ENCODE data around the gene CTDNEP1. TPM values are rescaled to one million over a fixed set of nuclear protein-coding genes. Genes with fewer than 3 reads are reported as not detected.
"Not testable (repeated sequence)": the region's sequence is repeated elsewhere in the genome, so short reads cannot be mapped to it uniquely, and the experiment has no call there.

The CTDNEP1 gene
- total and polyA plus RNA-seq, 9 donors, result 43.4 to 181 (median 162) TPM

GRCh38 chr17:7249830-7250229, 1.7 kb downstream of the CTDNEP1 start:
- Histone ChIP-seq H3K4me3 (ENCODE audit: low read length) (peak overlapping the region; percentile 76), H3K27me3 (ENCODE audit: control insufficient read depth, insufficient read depth, low read length) (no peaks in the 10 kb centered on the region), H3K9me3 (replicated peaks; ENCODE audit: control insufficient read depth, low read depth, low read length) (no peaks in the 10 kb centered on the region), H3K27ac (ENCODE audit: low read length) (peak overlapping the region; percentile 99), H3K4me1 (ENCODE audit: control insufficient read depth, insufficient read depth, low read length) (peaks cover 28% of the 10 kb centered on the region), H3K36me3 (ENCODE audit: control insufficient read depth, insufficient read depth, low read length) (peaks cover 31% of the 10 kb centered on the region)
- no CpG with 5 or more reads among the region's 7 CpGs for WGBS (ENCODE audit: insufficient coverage)
- DNase-seq, result peak; percentile 30

GRCh38 chr17:7249214-7249613, 2.3 kb downstream of the CTDNEP1 start:
- peaks cover 32% of the 10 kb centered on the region for H3K36me3 ChIP-seq (ENCODE audit: control insufficient read depth, insufficient read depth, low read length)
- peak overlapping the region; percentile 17 for H3K4me3 ChIP-seq (ENCODE audit: low read length)
- H3K4me1 ChIP-seq (ENCODE audit: control insufficient read depth, insufficient read depth, low read length), result peaks cover 28% of the 10 kb centered on the region
- H3K27ac ChIP-seq (ENCODE audit: low read length), result peak overlapping the region; percentile 99
- DNase-seq, result peak; percentile 53
- no peaks in the 10 kb centered on the region for H3K9me3 ChIP-seq (replicated peaks; ENCODE audit: control insufficient read depth, low read depth, low read length)
- no peaks in the 10 kb centered on the region for H3K27me3 ChIP-seq (ENCODE audit: control insufficient read depth, insufficient read depth, low read length)
- WGBS (ENCODE audit: insufficient coverage), result 90% methylated on average over 4 of the region's 6 CpGs

- H3K27ac ChIP-seq (ENCODE audit: low read length), result peak overlapping the region; percentile 99
- H3K36me3 ChIP-seq (ENCODE audit: control insufficient read depth, insufficient read depth, low read length), result peaks cover 33% of the 10 kb centered on the region
- peak overlapping the region; percentile 17 for H3K4me3 ChIP-seq (ENCODE audit: low read length)
- WGBS (ENCODE audit: insufficient coverage), result 63% methylated on average over 2 of the region's 4 CpGs
- no peaks in the 10 kb centered on the region for H3K27me3 ChIP-seq (ENCODE audit: control insufficient read depth, insufficient read depth, low read length)
- peak; percentile 75 for DNase-seq
- H3K4me1 ChIP-seq (ENCODE audit: control insufficient read depth, insufficient read depth, low read length), result peaks cover 30% of the 10 kb centered on the region
- H3K9me3 ChIP-seq (replicated peaks; ENCODE audit: control insufficient read depth, low read depth, low read length), result no peaks in the 10 kb centered on the region
Observed at GRCh38 chr17:7248796-7249195, 2.7 kb downstream of the CTDNEP1 start.

GRCh38 chr17:7246779-7247178, 4.8 kb downstream of the CTDNEP1 start:
- peak; percentile 12 for DNase-seq
- WGBS (ENCODE audit: insufficient coverage), result no CpG with 5 or more reads among the region's 5 CpGs
- Histone ChIP-seq H3K27me3 (ENCODE audit: control insufficient read depth, insufficient read depth, low read length) (no peaks in the 10 kb centered on the region), H3K27ac (ENCODE audit: low read length) (peak overlapping the region; percentile 13), H3K36me3 (ENCODE audit: control insufficient read depth, insufficient read depth, low read length) (peaks cover 36% of the 10 kb centered on the region), H3K4me3 (ENCODE audit: low read length) (no peak overlapping the region), H3K9me3 (replicated peaks; ENCODE audit: control insufficient read depth, low read depth, low read length) (no peaks in the 10 kb centered on the region), H3K4me1 (ENCODE audit: control insufficient read depth, insufficient read depth, low read length) (peaks cover 32% of the 10 kb centered on the region)

GRCh38 chr17:7243838-7244237, 7.7 kb downstream of the CTDNEP1 start:
- DNase-seq; H3K27me3 ChIP-seq (ENCODE audit: control insufficient read depth, insufficient read depth, low read length); H3K9me3 ChIP-seq (replicated peaks; ENCODE audit: control insufficient read depth, low read depth, low read length); H3K4me3 ChIP-seq (ENCODE audit: low read length): not testable (repeated sequence)
- 33% methylated on average over 1 of the region's 10 CpGs for WGBS (ENCODE audit: insufficient coverage)
- Histone ChIP-seq H3K27ac (ENCODE audit: low read length) (peak overlapping the region; percentile 100), H3K4me1 (ENCODE audit: control insufficient read depth, insufficient read depth, low read length) (peaks cover 35% of the 10 kb centered on the region), H3K36me3 (ENCODE audit: control insufficient read depth, insufficient read depth, low read length) (peaks cover 45% of the 10 kb centered on the region)

- Histone ChIP-seq H3K27me3 (ENCODE audit: control insufficient read depth, insufficient read depth, low read length) (no peaks in the 10 kb centered on the region), H3K4me1 (ENCODE audit: control insufficient read depth, insufficient read depth, low read length) (peaks cover 31% of the 10 kb centered on the region), H3K4me3 (ENCODE audit: low read length) (peak overlapping the region; percentile 85), H3K9me3 (replicated peaks; ENCODE audit: control insufficient read depth, low read depth, low read length) (no peaks in the 10 kb centered on the region), H3K27ac (ENCODE audit: low read length) (peak overlapping the region; percentile 100), H3K36me3 (ENCODE audit: control insufficient read depth, insufficient read depth, low read length) (peaks cover 45% of the 10 kb centered on the region)
- WGBS (ENCODE audit: insufficient coverage), result no CpG with 5 or more reads among the region's 2 CpGs
- DNase-seq, result no peak
Observed at GRCh38 chr17:7243453-7243729, 8.1 kb downstream of the CTDNEP1 start.

GRCh38 chr17:7242717-7243452, 8.6 kb downstream of the CTDNEP1 start:
- Histone ChIP-seq H3K4me1 (ENCODE audit: control insufficient read depth, insufficient read depth, low read length) (peaks cover 30% of the 10 kb centered on the region), H3K4me3 (ENCODE audit: low read length) (peak overlapping the region; percentile 85), H3K27me3 (ENCODE audit: control insufficient read depth, insufficient read depth, low read length) (no peaks in the 10 kb centered on the region), H3K27ac (ENCODE audit: low read length) (peak overlapping the region; percentile 100), H3K9me3 (replicated peaks; ENCODE audit: control insufficient read depth, low read depth, low read length) (no peaks in the 10 kb centered on the region), H3K36me3 (ENCODE audit: control insufficient read depth, insufficient read depth, low read length) (peaks cover 45% of the 10 kb centered on the region)
- under 1% methylated on average over 49 of the region's 49 CpGs for WGBS (ENCODE audit: insufficient coverage)
- peak; percentile 99 for DNase-seq

- Histone ChIP-seq H3K4me3 (ENCODE audit: low read length) (peak within 1 kb of the TSS; percentile 85), H3K4me1 (ENCODE audit: control insufficient read depth, insufficient read depth, low read length) (peaks cover 36% of the 10 kb centered on the region), H3K27me3 (ENCODE audit: control insufficient read depth, insufficient read depth, low read length) (no peaks in the 10 kb centered on the region), H3K36me3 (ENCODE audit: control insufficient read depth, insufficient read depth, low read length) (peaks cover 46% of the 10 kb centered on the region), H3K9me3 (replicated peaks; ENCODE audit: control insufficient read depth, low read depth, low read length) (no peaks in the 10 kb centered on the region), H3K27ac (ENCODE audit: low read length) (peak within 1 kb of the TSS; percentile 100)
- WGBS (ENCODE audit: insufficient coverage), result 0% methylated on average over 51 of the region's 62 CpGs
- DNase-seq, result peak; percentile 98
Observed at GRCh38 chr17:7241783-7242716, 9.5 kb downstream of the CTDNEP1 start, which contains the start of gene GABARAP. GABARAP (minus strand) TSS chr17:7242449; CDS start chr17:7242330, 119 bp downstream.

- H3K4me1 ChIP-seq (ENCODE audit: control insufficient read depth, insufficient read depth, low read length), result peaks cover 39% of the 10 kb centered on the region
- no peak for DNase-seq
- H3K27ac ChIP-seq (ENCODE audit: low read length), result peak overlapping the region; percentile 100
- 30% methylated on average over 6 of the region's 9 CpGs for WGBS (ENCODE audit: insufficient coverage)
- no peaks in the 10 kb centered on the region for H3K9me3 ChIP-seq (replicated peaks; ENCODE audit: control insufficient read depth, low read depth, low read length)
- peak overlapping the region; percentile 85 for H3K4me3 ChIP-seq (ENCODE audit: low read length)
- peaks cover 46% of the 10 kb centered on the region for H3K36me3 ChIP-seq (ENCODE audit: control insufficient read depth, insufficient read depth, low read length)
- no peaks in the 10 kb centered on the region for H3K27me3 ChIP-seq (ENCODE audit: control insufficient read depth, insufficient read depth, low read length)
Observed at GRCh38 chr17:7241090-7241733, 10.3 kb downstream of the CTDNEP1 start.

- H3K9me3 ChIP-seq (replicated peaks; ENCODE audit: control insufficient read depth, low read depth, low read length), result no peaks in the 10 kb centered on the region
- H3K27ac ChIP-seq (ENCODE audit: low read length), result peak overlapping the region; percentile 100
- no peaks in the 10 kb centered on the region for H3K27me3 ChIP-seq (ENCODE audit: control insufficient read depth, insufficient read depth, low read length)
- H3K4me3 ChIP-seq (ENCODE audit: low read length), result no peak overlapping the region
- peak; percentile 62 for DNase-seq
- H3K4me1 ChIP-seq (ENCODE audit: control insufficient read depth, insufficient read depth, low read length), result peaks cover 39% of the 10 kb centered on the region
- WGBS (ENCODE audit: insufficient coverage), result 72% methylated on average over 2 of the region's 4 CpGs
- H3K36me3 ChIP-seq (ENCODE audit: control insufficient read depth, insufficient read depth, low read length), result peaks cover 49% of the 10 kb centered on the region
Observed at GRCh38 chr17:7240375-7240774, 11.2 kb downstream of the CTDNEP1 start.
